Activated T-helper 1 cell treated with anti-CD3 and anti-CD28 coated beads, Interleukin-12 subunit alpha, Interleukin-12 subunit beta, Interleukin-2, Interleukin-4 antibody, amounts not matched to agents 30 ng/mL and 10 ng/mL and 1 ng/mL, durations not matched to agents 14 hours and 24 hours and 36 hours (primary cell): Measurements from ENCODE around the gene ADAM8. TPM values are rescaled to one million over a fixed set of nuclear protein-coding genes. Genes with fewer than 3 reads are reported as not detected.
"Not testable (repeated sequence)": the region's sequence is repeated elsewhere in the genome, so short reads cannot be mapped to it uniquely, and the experiment has no call there.

Source experiments
- DNase-seq: peaks from one replicate; pipeline ENCODE4 v3.0.0; 2021; ENCODE audit warnings: low spot score
- H3K27ac Mint-ChIP-seq: one replicate; pipeline ENCODE4 v1.8.0; 2021; ENCODE audit warnings: mild to moderate bottlenecking, mixed read lengths
- H3K27me3 Mint-ChIP-seq: one replicate; pipeline ENCODE4 v1.8.0; 2022; ENCODE audit warnings: mild to moderate bottlenecking, moderate library complexity, mixed read lengths; ENCODE audit not compliant: insufficient read depth
- H3K36me3 Mint-ChIP-seq: one replicate; pipeline ENCODE4 v1.8.0; 2021; ENCODE audit warnings: low read depth, mixed read lengths
- H3K4me1 Mint-ChIP-seq: one replicate; pipeline ENCODE4 v1.8.0; 2021; ENCODE audit warnings: low read depth, mixed read lengths
- H3K4me3 Mint-ChIP-seq: one replicate; pipeline ENCODE4 v1.8.0; 2021; ENCODE audit warnings: mild to moderate bottlenecking, moderate library complexity, mixed read lengths
- H3K9me3 Mint-ChIP-seq: one replicate; pipeline ENCODE4 v1.8.0; 2021; ENCODE audit warnings: mixed read lengths
- intact Hi-C: fragments of 100-400 bp; cut with micrococcal nuclease; formaldehyde crosslinking; loops from one replicate; pipeline ENCODE4 v1.15.1; 2024
- total RNA-seq: library from RNA; stranded (reverse); gene quantifications from 2 replicates; pipeline ENCODE4 v1.2.3, GENCODE V29; 2022

The ADAM8 gene
- 133 and 138 TPM in 2 replicates for total RNA-seq

GRCh38 chr10:133276435-133277201, at the start of gene ADAM8:
Gene ADAM8 (minus strand): TSS chr10:133276868. CDS start chr10:133276817, 51 bp downstream.
- Mint-ChIP-seq H3K4me1 (peaks cover 14% of the 10 kb centered on the region), H3K27ac (peak within 1 kb of the TSS; percentile 92), H3K9me3 (no peaks in the 10 kb centered on the region), H3K36me3 (peaks cover 15% of the 10 kb centered on the region), H3K27me3 (no peaks in the 10 kb centered on the region), H3K4me3 (peak within 1 kb of the TSS; percentile 92)
- peak; percentile 69 for DNase-seq
- intact Hi-C loops = loop anchor here (1.0 to 10.0 kb wide), 3 partner anchors 31 to 1372 kb away; partner anchors contain the start of genes PPP2R2D and STK32C

- H3K27me3 Mint-ChIP-seq = peaks cover 47% of the 10 kb centered on the region
- H3K4me3 Mint-ChIP-seq = no peak overlapping the region
- no peaks in the 10 kb centered on the region for H3K9me3 Mint-ChIP-seq
- no peaks in the 10 kb centered on the region for H3K4me1 Mint-ChIP-seq
- H3K27ac Mint-ChIP-seq = no peak overlapping the region
- no peaks in the 10 kb centered on the region for H3K36me3 Mint-ChIP-seq
- no peak for DNase-seq
- intact Hi-C loops = loop anchor here (5.0 kb wide), 1 partner anchor 281 kb away; no protein-coding TSS in a partner anchor
These were observed 49.5 kb upstream of the ADAM8 start for GRCh38 chr10:133326223-133326551.

GRCh38 chr10:133325440-133326222, 49.0 kb upstream of the ADAM8 start:
- Mint-ChIP-seq H3K9me3 (no peaks in the 10 kb centered on the region), H3K27me3 (peaks cover 42% of the 10 kb centered on the region), H3K36me3 (no peaks in the 10 kb centered on the region), H3K27ac (no peak overlapping the region), H3K4me1 (no peaks in the 10 kb centered on the region), H3K4me3 (peak overlapping the region; percentile 54)
- intact Hi-C loops = loop anchor here (2.0 to 5.0 kb wide), 2 partner anchors 17 to 282 kb away; partner anchors contain the start of genes TUBGCP2 and ZNF511
- DNase-seq = no peak

- H3K36me3 Mint-ChIP-seq = no peaks in the 10 kb centered on the region
- no peak overlapping the region for H3K4me3 Mint-ChIP-seq
- peaks cover 4% of the 10 kb centered on the region for H3K9me3 Mint-ChIP-seq
These were observed 48.2 kb upstream of the ADAM8 start for GRCh38 chr10:133324857-133325260.

GRCh38 chr10:133324198-133324792, 47.6 kb upstream of the ADAM8 start:
- H3K27ac Mint-ChIP-seq = no peak overlapping the region
- peak; percentile 40 for DNase-seq

More at GRCh38 chr10:133324857-133325260, 48.2 kb upstream of the ADAM8 start:
- intact Hi-C loops = loop anchor here (1.0 to 5.0 kb wide), 3 partner anchors 16 to 282 kb away; partner anchors contain the start of genes FUOM, TUBGCP2 and ZNF511
- Mint-ChIP-seq H3K27ac (no peak overlapping the region), H3K4me1 (no peaks in the 10 kb centered on the region), H3K27me3 (peaks cover 37% of the 10 kb centered on the region)
- no peak for DNase-seq

GRCh38 chr10:133322064-133322709, 45.5 kb upstream of the ADAM8 start:
- peaks cover 20% of the 10 kb centered on the region for H3K27me3 Mint-ChIP-seq
- H3K36me3 Mint-ChIP-seq, H3K4me1 Mint-ChIP-seq, H3K4me3 Mint-ChIP-seq, H3K27ac Mint-ChIP-seq, DNase-seq, H3K9me3 Mint-ChIP-seq, intact Hi-C loops: not testable (repeated sequence)

More at GRCh38 chr10:133324198-133324792, 47.6 kb upstream of the ADAM8 start:
- Mint-ChIP-seq H3K4me3 (no peak overlapping the region), H3K9me3 (peaks cover 4% of the 10 kb centered on the region), H3K27me3 (peaks cover 34% of the 10 kb centered on the region), H3K36me3 (no peaks in the 10 kb centered on the region), H3K4me1 (peaks cover 3% of the 10 kb centered on the region)
- intact Hi-C loops = loop anchor here (1.0 to 2.0 kb wide), 2 partner anchors 15 to 34 kb away; partner anchors contain the start of genes FUOM, TUBGCP2 and ZNF511

GRCh38 chr10:133320852-133321422, 44.3 kb upstream of the ADAM8 start:
- H3K9me3 Mint-ChIP-seq, DNase-seq, H3K27ac Mint-ChIP-seq, H3K4me1 Mint-ChIP-seq, H3K36me3 Mint-ChIP-seq, H3K4me3 Mint-ChIP-seq, intact Hi-C loops: not testable (repeated sequence)
- peaks cover 10% of the 10 kb centered on the region for H3K27me3 Mint-ChIP-seq

- peaks cover 4% of the 10 kb centered on the region for H3K9me3 Mint-ChIP-seq
- DNase-seq = peak; percentile 60
- no peak overlapping the region for H3K27ac Mint-ChIP-seq
- intact Hi-C loops = loop anchor here (2.0 kb wide), 1 partner anchor 174 kb away; no protein-coding TSS in a partner anchor
- H3K4me1 Mint-ChIP-seq = peaks cover 7% of the 10 kb centered on the region
- H3K36me3 Mint-ChIP-seq = peaks cover 3% of the 10 kb centered on the region
- H3K27me3 Mint-ChIP-seq = peaks cover 4% of the 10 kb centered on the region
- peak overlapping the region; percentile 64 for H3K4me3 Mint-ChIP-seq
These were observed 41.9 kb upstream of the ADAM8 start for GRCh38 chr10:133318494-133319127.

GRCh38 chr10:133316732-133317131, 40.1 kb upstream of the ADAM8 start:
- H3K9me3 Mint-ChIP-seq = peaks cover 4% of the 10 kb centered on the region
- H3K4me3 Mint-ChIP-seq = no peak overlapping the region
- intact Hi-C loops = no loop called here
- DNase-seq = no peak
- H3K27ac Mint-ChIP-seq = no peak overlapping the region
- H3K27me3 Mint-ChIP-seq = peaks cover 4% of the 10 kb centered on the region
- peaks cover 9% of the 10 kb centered on the region for H3K36me3 Mint-ChIP-seq
- H3K4me1 Mint-ChIP-seq = peaks cover 7% of the 10 kb centered on the region

GRCh38 chr10:133316266-133316665, 39.6 kb upstream of the ADAM8 start:
- H3K36me3 Mint-ChIP-seq = peaks cover 9% of the 10 kb centered on the region
- no peak overlapping the region for H3K27ac Mint-ChIP-seq
- peaks cover 4% of the 10 kb centered on the region for H3K27me3 Mint-ChIP-seq
- DNase-seq = no peak
- intact Hi-C loops = no loop called here
- H3K4me1 Mint-ChIP-seq = peaks cover 7% of the 10 kb centered on the region
- H3K9me3 Mint-ChIP-seq = peaks cover 4% of the 10 kb centered on the region
- H3K4me3 Mint-ChIP-seq = no peak overlapping the region

- Mint-ChIP-seq H3K4me1 (peaks cover 7% of the 10 kb centered on the region), H3K9me3 (peaks cover 4% of the 10 kb centered on the region)
These were observed 39.2 kb upstream of the ADAM8 start for GRCh38 chr10:133315847-133316246.

More at GRCh38 chr10:133315847-133316246, 39.2 kb upstream of the ADAM8 start:
- intact Hi-C loops = no loop called here
- Mint-ChIP-seq H3K27me3 (peaks cover 4% of the 10 kb centered on the region), H3K4me3 (no peak overlapping the region), H3K36me3 (peaks cover 9% of the 10 kb centered on the region), H3K27ac (no peak overlapping the region)
- no peak for DNase-seq
